ENCODE results near the gene STX10.
"Not testable (repeated sequence)": the region's sequence is repeated elsewhere in the genome, so short reads cannot be mapped to it uniquely, and the experiment has no call there.

STX10 gene, protein sequence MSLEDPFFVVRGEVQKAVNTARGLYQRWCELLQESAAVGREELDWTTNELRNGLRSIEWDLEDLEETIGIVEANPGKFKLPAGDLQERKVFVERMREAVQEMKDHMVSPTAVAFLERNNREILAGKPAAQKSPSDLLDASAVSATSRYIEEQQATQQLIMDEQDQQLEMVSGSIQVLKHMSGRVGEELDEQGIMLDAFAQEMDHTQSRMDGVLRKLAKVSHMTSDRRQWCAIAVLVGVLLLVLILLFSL

DNA sequence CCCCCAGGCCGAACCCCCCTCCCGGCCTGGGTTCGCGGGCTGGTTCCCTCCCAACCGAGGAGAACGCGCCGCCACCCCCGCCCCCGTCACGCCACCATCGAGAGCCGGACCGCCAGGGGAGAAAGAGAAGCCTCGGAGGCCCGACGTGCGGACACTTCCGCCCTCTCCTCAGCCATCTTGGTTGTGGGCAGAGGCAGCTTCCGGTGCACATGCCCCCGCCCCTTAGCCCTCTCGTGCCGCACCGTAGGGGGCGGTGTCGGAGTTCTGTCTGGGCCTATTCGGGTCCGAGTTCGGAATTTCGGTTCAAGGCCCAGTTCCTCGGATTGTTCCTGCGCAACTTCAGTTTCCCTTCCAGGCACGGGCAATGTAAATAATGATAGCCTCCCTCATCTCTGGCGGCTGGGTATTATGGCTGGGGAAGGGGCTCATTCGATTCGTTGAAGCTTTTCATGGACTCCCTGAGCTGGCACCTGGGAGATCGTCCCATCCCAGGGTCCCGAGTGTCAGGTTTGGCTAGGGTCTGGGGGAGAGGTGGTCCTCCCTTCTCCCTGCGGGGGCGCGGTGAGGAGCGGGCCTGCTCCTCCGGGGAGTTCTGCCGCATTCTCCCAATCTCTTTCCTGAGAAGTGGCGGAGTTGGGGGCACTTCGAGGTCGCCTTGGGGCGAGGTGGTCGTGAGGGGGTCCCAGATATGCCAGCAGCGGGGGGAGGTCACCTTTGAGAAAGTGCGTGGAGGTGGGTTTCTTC lies at the start of gene STX10, which contains the start of gene IER2:
STX10 (minus strand) TSS at position 189 of the 744 bp plus-strand sequence. CDS start 202 bp downstream, outside the sequence.
IER2 (plus strand) TSS at position 225 of the 744 bp plus-strand sequence. CDS start 2,776 bp downstream, outside the sequence.
- peak; percentile 71 for DNase-seq

DNA sequence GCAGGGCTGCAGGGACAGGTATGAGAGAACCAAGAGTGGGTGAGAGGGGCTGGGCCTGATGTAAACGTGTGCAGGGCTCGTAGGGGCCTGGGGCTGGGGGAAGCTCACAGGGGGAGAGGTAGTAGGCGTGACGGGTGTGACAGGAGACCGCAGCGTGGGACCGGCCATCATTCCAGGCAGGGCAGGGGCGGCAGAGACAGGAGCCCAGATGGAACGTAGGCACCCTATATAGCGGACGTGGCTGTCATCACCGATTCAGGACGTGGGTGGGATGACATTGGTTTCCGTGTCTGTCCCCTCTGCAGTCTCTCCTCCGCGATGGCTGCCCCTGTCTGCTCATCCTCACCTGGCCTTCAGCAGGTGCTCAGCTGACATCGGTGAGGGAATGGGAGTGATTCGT lies 48.5 kb upstream of the STX10 start:
- DNase-seq = no peak

DNA sequence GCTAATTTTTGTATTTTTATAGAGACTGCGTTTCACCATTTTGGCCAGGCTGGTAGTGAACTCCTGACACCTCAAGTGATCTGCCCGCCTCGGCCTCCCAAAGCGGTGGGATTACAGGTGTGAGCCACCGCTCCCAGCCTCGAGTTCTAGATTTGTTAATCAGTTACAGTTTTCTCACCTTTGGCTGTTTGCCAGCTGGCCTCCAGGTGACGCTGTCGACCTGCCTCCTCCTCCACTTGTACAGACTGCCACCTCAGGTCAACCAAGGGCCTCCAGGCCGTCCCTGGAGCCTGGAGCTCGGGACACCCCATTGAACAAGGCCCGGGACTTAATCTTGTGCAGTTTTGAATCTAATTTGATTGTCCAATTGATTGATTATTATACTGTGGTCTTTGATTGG lies 45.5 kb upstream of the STX10 start:
- no peak for DNase-seq

DNA sequence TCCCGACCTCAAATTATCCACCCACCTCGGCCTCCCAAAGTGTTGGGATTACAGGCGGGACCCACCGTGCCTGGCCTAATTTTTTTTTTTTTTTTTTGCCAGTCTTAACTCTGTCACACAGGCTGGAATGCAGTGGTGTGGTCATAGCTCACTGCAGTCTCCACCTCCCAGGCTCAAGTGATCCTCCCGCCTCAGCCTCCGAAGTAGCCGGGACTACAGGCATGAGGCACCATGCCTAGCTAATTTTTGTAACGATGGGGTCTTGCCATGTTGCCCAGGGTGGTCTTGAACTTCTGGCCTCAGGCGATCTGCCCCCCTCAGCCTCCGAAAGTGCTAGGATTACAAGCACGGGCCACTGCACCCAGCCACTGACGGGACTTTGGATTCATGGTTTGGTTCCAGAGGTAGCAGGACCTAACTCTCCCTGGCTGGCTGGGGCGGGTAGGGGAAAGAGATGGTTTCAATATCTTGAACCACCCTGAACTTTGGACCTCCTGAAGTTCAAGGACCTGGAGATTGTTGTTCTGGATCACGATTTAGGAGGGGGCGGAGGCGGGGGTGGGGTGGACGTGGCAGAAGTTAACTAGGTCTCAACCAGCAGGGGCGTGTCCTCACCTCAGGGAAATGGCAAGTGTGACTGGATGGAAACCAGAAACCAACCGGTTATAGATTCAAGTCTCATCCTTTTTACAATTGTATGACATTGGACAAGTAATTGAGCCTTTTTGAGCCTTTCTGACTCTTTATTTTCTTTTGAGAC lies 40.8 kb upstream of the STX10 start:
- no peak for DNase-seq

DNA sequence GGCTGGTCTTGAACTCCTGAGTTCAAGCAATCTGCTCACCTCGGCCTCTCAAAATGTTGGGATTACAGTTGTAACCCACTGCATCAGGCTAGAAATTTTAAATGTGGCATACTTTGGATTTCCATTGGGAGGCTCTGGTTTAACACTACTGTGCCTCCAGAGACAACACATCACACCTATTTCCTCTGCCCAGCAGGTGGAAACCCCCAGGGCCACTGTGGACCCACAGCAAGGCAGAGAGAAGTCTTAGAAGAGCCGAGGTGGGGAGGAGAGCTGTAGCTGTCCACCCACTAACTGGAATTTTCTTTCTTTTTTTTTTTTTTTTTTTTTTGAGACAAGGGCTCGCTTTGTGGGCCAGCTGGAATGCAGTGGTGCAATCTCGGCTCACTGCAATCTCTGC lies 39.4 kb upstream of the STX10 start:
- DNase-seq = no peak

DNA sequence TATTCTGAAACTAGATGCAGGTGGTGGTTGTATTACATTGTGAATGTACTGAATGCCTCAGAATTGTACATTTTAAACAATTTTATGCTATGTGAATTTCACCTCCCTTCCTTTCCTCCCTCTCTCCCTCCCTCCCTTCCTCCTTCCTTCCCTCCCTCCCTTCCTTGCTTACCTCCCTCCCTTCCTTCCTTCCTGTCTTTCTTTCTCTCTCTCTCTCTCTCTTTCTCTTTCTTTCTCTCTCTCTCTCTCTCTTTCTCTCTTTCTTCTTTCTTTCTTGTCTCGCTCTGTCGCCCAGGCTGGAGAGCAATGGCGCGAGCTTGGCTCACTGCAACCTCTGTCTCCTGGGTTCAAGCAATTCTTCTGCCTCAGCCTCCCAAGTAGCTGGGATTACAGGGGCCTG lies 37.2 kb upstream of the STX10 start:
- no peak for DNase-seq

DNA sequence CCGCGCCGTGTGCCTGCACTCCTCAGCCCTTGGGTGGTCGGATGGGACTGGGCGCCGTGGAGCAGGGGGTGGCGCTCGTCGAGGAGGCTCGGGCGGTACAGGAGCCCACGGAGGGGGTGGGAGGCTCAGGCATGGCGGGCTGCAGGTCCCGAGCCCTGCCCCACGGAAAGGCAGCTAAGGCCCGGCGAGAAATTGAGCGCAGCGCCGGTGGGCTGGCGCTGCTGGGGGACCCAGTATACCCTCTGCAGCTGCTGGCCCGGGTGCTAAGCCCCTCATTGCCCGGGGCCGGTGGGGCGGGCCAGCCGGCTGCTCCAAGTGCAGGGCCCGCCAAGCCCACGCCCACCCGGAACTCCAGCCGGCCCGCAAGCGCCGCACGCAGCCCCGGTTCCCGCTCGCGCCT lies 36.5 kb upstream of the STX10 start:
- DNase-seq = not testable (repeated sequence)

DNA sequence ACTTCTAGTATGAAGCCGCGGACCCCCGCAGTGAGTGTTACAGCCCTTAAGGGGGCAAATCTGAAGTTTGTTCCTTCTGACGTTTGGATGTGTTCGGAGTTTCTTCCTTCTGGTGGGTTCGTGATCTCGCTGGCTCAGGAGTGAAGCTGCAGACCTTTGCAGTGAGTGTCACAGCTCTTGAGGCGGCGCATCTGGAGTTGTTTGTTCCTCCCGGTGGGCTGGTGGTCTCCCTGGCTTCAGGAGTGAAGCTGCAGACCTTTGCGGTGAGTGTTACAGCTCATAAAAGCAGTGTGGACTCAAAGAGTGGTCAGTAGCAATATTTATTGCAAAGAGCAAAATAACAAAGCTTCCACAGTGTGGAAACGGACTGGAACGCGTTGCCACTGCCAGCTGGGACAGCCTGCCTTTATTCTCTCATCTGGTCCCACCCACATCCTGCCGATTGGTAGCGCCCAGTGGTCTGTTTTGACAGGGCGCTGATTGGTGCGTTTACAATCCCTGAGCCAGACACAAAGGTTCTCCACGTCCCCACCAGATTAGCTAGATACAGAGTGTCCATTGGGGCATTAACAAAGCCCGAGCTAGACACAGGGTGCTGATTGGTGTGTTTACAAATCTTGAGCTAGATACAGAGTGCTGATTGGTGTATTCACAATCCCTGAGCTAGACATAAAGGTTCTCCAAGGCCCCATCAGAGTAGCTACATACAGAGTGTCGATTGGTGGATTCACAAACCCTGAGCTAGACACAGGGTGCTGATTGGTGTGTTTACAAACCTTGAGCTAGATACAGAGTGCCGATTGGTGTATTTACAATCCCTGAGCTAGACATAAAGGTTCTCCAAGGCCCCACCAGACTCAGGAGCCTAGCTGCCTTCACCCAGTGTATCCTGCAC lies 35.8 kb upstream of the STX10 start:
- DNase-seq = not testable (repeated sequence)

DNA sequence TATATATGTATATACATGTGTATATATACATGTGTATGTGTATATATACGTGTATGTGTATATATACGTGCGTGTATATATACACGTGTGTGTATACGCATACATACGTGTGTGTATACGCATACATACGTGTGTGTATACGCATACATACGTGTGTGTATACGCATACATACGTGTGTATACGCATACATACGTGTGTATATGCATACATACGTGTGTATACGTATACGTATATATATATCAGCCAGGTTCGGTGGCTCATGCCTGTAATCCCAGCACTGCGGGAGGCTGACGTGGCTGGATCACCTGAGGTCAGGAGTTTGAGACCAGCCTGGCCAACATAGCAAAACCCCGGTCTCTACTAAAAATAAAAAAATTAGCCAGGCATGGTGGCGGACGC lies 34.8 kb upstream of the STX10 start:
- DNase-seq = not testable (repeated sequence)

DNA sequence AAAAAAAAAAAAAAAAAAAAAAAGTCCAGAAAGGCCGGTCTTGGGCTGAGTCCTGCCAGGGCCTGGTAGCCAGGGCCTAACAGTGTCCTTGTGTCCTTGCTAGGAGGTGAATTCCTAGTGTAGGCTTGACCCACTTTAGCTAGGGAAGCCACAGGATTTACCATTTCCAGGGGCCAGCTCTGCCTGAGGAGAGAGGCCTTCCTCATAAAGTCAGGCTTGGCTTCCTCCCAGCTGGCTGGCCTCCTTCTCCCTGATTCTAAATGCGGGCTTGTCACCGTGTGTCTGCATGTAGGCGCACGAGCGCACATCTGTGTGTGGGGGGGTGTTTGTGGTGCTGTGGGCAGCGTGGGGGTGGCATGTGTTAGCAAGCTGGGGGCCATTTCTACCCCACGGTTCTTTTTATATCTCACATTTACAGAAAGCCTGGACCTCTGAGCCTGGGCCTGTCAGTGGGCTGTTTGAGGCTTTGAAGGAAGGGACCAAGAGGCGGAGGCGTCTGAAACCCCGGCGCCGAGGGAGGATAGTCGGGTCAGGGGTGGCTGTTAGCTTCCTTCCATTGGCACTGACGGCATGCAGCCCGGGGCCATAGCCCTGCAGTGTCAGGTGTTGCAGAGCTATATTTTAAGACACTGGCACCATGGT lies 31.7 kb upstream of the STX10 start:
- DNase-seq = no peak

DNA sequence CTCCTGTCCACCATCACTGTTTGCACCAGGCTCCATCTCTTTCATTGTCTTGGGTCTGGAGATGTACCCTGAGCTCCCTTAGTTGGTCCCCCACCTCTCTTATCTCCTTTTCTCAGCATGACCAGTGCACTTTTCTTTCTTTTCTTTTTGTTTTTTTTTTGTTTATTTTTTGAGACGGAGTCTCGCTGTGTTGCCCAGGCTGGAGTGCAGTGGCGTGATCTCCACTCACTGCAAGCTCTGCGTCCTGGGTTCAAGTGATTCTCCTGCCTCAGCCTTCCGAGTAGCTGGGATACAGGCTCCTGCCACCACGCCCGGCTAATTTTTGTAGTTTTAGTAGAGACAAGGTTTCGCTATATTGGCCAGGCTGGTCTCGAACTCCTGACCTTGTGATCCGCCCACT lies 28.1 kb upstream of the STX10 start:
- DNase-seq = not testable (repeated sequence)

DNA sequence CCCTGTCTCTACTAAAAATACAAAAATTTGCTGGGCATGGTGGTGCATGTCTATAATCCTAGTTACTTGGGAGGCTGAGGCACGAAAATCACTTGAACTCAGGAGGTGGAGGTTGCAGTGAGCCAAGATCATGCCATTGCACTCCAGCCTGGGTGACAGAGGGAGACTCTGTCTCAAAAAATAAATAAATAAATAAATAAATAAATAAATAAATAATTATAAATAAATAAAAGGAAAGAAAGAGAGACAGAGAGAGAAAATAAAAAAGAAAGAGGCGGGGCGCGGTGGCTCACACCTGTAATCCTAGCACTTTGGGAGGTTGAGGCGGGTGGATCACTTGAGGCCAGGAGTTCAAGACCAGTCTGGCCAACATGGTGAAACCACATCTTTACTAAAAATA lies 27.4 kb upstream of the STX10 start:
- DNase-seq = not testable (repeated sequence)

DNA sequence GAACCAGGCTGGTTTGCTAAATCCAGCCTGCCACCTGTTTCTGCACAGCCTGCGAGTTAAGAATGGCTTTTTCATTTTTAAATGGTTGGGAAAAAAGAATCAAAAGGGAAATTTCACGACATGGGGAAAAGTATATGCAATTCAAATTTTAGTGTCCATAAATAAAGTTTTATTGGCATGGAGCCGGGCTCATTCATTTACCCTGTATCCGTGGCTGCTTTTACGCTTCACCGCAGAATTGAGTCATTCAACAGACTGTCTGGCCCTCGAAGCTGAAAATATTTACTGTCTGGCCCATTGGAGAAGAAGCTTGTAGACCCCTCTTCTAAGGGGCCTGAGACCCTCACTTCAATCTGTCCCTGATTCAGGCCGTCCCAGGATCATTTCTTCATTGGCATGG lies 26.2 kb upstream of the STX10 start:
- DNase-seq = no peak

DNA sequence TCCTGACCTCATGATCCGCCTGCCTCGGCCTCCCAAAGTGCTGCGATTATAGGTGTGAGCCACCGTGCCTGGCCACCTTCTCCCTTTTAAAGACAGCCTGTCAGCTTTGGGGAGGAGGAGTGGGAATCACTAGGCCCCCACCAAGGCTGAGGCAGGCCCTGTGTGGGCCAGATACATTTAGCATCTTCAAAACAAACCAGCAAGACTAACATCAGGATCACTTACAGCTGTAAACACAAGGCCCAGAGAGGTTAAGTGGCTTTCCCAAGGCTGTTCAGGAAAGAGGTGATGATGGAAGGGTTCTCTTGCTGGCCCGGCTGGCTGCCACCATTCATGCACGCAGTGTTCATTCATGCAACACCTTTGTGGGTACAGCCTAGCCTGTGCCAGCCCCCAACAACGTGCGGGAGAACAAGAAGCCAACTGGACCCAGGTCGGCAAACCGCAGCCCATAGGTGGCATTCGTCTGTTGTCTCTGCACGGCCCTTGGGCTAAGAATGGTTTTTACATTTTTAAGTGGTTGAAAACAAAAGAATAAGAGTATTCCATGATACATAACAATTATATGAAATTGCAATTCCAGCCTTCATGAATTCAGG lies 23.1 kb upstream of the STX10 start:
- no peak for DNase-seq

DNA sequence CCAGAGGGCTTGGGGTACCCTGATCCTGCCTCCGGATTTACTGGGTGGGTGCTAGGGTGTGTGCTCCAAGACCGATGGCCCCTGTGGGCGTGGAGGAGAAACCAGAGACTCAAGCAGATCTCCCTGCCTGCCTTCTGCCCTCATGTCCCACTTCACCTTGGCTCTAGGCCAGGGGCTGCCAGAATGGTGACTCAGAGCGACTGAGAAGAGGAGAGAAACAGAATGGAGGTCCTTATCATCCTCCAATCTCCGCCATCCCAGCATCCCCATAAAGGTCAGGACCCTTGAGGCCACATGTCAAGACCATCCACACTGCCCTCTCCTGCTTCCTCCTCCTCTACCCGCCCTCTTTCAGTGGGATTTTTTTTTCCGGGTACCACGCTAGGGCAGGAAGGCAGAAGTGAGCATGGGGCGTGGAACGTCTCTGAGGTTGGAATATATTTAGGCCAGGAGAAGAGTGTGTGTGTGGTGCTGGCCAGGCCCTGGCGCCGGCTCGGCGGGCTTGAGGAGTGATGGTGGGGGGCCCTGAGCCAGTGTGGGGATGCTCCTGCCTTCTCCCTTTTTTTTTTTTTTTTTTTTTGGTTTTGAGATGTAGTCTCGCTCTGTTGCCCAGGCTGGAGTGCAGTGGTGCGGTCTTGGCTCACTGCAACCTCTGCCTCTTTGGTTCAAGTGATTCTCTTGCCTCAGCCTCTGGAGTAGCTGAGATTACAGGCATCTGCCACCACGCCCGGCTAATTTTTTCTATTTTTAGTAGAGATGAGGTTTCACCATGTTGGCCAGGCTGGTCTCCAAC lies 22.4 kb upstream of the STX10 start:
- no peak for DNase-seq

DNA sequence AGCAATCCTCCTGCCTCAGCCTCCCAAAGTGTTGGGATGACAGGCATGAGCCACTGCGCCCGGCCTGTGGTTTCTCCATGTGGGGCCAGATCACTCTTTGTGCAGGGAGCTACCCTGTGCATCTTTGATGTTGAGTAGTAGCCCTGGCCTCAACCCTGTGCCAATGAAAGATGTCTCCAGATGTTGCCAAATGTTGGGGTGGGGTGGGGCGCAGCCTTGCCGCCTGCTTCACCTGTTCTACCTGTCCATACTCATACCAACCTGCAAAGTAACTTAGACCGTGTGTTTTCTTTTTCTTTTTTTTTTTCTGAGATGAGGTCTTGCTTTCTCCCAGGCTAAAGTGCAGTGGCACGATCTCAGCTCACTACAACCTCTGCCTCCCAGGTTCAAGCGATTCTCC lies 21.0 kb upstream of the STX10 start:
- no peak for DNase-seq

DNA sequence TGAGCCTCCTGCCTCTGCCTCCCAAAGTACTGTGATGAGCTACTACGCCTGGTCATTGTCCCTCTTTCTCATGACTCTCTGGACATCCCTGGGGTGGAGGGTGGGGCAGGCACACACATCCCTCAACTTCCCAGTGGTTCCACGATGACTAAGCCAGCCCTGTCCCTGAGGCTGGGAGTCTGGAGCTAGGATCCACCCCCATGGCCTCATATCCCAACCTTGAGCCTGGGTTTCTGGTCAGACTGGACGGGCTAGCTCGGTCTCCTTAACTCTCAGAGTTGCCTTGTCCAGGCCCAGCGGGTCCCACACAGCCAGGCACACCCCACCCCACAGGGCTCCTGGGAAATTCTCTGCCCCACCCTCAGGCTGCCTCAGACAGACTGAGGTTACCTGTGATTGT lies 19.6 kb upstream of the STX10 start:
- DNase-seq = no peak

DNA sequence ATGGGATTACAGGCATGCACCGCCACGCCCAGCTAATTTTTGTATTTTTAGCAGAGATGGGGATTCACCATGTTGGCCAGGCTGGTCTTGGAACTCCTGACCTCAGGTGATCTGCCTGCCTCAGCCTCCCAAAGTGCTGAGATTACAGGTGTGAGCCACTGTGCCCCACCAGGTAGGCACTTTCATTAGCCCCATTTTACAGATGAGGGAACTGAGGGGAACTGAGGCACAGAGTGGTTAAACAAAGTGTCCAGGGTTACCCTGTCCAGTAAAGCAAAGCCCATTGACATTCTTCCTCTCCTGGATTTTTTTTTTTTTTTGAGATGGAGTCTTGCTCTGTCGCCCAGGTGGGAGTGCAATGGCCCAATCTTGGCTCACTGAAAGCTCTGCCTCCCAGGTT lies 16.0 kb upstream of the STX10 start:
- DNase-seq = not testable (repeated sequence)

DNA sequence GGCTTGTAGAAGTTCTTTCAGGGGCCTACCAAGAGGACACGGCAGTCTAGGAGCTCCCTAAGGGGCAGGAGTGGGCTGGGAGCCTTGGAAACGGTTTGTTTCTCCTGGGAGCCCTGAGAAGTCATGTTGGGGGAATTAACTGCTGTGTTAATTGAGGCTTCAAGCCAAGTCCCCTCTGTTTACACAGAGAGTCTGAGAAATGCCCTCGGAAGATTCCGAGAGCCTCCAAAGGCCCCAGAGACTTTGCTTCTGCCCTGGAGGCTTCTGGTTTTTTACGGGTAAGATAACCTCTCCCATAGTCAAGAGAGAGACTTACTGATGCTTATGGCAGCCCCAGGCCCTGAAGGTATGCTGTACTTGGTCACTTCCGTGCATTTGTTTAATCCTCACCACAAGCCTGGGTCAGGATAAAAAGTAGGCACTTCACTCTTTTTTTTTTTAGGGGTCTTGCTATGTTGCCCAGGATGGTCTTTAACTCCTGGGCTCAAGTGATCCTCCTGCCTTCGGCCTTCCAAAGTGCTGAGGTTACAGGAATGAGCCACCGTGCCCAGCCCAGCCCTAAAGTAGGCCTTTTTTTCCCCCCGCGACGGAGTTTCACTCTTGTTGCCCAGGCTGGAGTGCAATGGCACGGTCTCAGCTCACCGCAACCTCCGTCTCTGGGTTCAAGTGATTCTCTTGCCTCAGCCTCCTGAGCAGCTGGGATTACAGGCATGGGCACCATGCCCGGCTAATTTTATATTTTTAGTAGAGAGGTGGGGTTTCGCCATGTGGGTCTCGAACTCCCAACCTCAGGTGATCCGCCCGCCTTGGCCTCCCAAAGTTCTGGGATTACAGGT lies 15.2 kb upstream of the STX10 start:
- DNase-seq = no peak
